GM12874 (cell line): ENCODE measurements around the gene NXPH1.

ENCODE experiments used
- TF ChIP-seq, protein P1 (sequence below): IDR thresholded peaks from 2 replicates; pipeline ENCODE4 v1.5.1; 2011; ENCODE audit warnings: low read depth, mild to moderate bottlenecking, control low read depth, low read length, moderate library complexity; ENCODE audit not compliant: insufficient read depth

NXPH1 gene

DNA sequence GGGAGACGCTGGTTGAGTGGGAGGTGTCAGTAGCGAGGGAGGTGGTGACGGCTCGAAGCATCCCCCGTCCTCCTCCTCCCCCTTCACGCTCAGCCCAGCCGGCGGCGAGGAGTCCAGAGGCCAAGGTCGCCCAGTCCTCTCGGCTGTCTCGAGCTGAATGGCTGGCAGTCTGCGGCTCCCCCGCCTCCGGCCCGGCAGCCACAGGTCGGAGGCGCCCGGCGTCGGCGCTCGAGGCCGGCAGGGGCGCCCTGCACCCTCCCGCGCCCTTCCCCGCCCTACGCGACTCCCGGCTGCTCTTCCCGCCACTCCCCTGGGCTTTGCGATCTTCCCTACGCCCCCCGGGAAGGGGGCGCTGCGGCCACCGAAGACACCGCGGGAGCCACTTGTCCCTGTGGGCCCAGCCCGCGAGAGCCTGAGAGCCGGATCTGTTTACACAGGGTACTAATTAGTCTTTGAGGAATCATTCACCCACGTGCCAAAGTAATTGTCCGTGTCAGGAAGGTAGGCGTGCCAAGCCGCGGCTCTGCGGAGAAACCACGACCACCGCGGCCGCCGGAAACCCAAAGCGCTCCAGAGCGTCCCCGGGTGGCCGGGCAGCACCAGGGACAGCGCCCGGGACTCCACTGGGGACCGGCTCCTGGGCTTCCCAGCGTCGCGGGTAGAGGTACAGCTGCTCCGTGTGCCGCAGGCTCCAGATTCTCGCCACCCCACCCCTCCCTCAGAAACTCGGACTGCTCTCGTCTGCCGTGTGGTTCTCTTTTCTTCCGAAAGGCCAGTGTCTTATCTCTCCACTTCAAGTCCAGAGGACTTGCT, at the start of gene NXPH1:
NXPH1 (plus strand) TSS at position 133 of the 813 bp plus-strand sequence.
- TF ChIP-seq, protein P1, sequence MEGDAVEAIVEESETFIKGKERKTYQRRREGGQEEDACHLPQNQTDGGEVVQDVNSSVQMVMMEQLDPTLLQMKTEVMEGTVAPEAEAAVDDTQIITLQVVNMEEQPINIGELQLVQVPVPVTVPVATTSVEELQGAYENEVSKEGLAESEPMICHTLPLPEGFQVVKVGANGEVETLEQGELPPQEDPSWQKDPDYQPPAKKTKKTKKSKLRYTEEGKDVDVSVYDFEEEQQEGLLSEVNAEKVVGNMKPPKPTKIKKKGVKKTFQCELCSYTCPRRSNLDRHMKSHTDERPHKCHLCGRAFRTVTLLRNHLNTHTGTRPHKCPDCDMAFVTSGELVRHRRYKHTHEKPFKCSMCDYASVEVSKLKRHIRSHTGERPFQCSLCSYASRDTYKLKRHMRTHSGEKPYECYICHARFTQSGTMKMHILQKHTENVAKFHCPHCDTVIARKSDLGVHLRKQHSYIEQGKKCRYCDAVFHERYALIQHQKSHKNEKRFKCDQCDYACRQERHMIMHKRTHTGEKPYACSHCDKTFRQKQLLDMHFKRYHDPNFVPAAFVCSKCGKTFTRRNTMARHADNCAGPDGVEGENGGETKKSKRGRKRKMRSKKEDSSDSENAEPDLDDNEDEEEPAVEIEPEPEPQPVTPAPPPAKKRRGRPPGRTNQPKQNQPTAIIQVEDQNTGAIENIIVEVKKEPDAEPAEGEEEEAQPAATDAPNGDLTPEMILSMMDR = no peak

DNA sequence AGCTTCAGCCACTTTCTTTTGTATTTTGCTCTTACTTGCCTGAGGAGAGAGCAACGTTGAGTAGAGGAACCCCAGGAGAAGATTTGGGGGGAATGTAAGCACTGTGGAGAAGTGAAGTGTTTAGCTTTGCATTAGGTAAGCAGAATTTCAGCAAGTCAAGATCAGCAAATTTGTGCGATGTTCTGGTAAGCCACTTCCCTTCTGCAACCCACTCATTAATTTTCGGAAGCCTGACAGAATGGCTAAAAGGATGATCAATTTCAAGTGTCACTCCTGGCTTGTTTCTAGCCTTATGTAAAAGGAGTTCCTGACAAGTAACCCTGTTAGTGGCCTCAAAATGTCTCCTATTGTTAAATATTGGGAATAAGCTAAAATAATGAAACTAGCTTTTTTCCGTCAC, 48.5 kb upstream of the NXPH1 start:
- TF ChIP-seq, protein P1 = no peak

DNA sequence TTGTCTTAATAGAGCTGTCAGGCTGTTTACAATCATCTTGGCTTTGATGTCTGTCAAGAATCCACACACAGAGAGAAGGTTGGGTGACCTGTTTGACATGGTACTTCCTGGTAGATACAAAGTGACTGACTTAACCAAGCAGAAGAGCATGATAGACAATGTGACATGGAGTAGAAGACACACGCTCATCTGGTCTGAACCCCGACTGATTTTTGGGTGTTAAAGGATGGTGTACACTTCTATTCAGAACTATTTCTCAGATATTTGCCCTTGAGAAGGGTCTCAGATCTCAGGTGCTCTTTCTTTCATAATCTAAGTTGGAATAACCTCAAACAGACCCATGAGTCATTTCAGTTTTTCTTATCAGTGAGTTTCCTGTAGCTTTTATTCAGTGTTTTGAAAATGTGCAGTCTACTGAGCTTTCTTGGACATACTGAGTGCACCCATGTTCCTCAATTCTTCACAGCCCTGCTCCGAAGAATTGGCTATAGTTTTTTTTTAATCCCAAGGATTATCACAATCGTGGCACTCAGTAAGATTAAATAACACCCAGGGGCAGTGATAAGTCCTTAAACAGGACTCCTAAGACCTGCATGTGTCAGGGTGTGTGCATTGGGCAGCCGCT, 46.4 kb upstream of the NXPH1 start:
- TF ChIP-seq, protein P1 = no peak

DNA sequence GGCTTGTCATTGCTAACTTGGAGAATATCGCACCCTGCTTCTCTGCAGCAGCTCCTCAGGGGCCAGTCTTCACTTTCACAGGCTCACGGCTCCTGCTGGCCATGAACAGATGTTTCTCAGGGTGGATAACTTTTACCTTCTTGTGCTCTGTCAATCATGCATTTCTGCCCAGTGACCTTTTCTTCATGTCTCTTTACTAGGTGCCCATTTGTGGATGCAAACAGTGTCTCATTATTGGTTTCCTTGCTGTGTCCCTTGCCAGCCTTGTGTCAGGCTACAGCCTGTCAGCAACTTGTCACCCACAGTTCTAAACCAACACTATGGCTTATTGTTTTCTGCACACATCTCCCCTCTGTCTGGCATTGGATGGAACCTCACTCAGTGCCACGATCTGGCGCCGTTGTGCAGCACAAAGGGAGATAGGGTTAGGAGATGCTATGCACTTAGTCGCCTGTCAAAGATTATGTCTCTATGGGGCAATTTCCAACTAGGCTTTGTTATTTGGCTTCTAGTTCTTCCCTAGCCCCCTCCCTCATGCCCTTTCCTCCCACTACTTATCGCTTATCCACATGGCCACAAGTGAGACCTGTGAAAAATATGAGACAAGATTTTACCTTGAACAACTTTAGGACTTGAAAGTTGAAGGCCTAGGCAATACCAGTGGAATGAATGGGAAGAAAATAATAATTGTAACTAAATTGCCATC, 45.7 kb upstream of the NXPH1 start:
- TF ChIP-seq, protein P1 = no peak

DNA sequence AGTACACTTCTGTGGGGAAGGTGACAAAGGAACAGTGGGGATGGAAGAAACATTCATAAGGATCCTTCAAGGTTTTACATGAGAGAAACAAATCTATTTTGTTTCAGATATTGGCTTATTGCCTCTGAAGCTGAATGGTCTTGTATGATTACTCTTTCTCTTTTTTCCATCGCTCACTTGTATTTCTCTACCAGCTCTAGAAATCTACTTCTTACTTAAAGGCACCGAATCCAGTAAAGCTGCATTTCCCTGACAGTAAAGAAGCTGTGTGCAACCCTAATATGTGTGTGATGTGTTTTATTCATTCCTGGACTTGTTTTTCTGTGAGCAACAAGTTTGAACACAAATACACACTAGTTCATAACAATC, 45.2 kb upstream of the NXPH1 start:
- TF ChIP-seq, protein P1 = no peak

DNA sequence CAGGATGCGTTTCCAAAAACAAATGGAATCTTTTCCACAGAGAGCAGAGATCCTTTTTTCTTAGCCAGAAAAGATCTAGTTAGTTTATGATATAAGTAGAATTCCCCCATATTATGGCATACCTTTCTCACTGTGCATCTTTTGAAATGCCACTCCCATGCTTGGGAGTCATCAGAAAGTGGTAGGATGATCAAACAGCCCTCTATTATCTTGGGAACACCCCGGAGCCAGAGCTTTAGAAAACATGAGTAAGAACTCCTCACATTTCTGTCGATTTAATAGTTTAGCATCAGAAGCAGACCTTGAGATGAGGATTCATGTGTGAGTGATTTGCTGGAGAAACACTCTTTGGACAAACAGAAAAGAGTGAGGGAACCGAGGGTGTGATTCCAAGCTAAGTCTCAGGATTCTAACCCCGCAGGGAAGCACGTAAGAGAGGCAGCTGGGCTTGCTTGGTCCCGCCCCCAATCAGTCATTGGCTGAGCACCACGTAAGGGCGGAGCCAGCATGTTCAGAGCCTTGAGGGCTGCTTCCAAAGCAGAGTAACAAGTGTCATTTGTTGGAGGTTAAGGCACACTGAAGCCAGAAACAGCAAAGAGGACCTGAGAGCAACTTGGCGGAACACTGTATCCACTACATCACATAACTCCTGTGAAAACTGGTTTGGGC, 43.7 kb upstream of the NXPH1 start:
- TF ChIP-seq, protein P1 = no peak

DNA sequence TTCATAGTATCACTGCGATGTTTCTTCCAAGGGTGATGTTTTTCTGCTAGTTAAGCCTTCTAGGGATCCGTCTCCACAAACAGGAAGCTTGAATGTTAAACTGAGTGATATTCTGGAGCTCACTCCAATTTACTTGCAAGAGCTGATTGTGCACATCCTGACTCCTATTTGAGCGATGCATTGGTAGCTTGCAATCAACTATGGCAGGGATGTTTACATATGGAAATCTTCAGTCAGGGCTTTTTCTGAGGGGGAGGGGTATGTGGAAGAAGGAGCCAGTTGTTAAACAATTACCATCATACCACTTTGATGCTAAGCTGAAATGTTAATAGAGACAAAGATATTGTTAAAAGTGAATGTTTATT, 43.2 kb upstream of the NXPH1 start:
- TF ChIP-seq, protein P1 = no peak
